Bronchial epithelial cell (primary cell): ENCODE measurements around the gene MAP2K7. TPM values are rescaled to one million over a fixed set of nuclear protein-coding genes. Genes with fewer than 3 reads are reported as not detected.

Experiments
- DNase-seq: peaks from one replicate; pipeline ENCODE4 v3.0.0-alpha.2; 2010; ENCODE audit warnings: low read depth
- FAIRE-seq: peaks from 2 replicates; lab custom pipeline; 2011; peaks lifted over from hg19 to GRCh38; lab: Jason Lieb, UNC
- H3K27me3 ChIP-seq: 2 replicates; pipeline ENCODE4 v1.5.1; 2011; ENCODE audit warnings: low read length; ENCODE audit not compliant: control insufficient read depth, insufficient read depth
- H3K36me3 ChIP-seq: 2 replicates; pipeline ENCODE4 v1.5.1; 2011; ENCODE audit warnings: low read length; ENCODE audit not compliant: control insufficient read depth, insufficient read depth
- H3K4me3 ChIP-seq: 2 replicates; pipeline ENCODE4 v1.5.1; 2011; ENCODE audit warnings: mild to moderate bottlenecking, low read depth, low read length, control low read depth
- CTCF ChIP-seq: IDR thresholded peaks from 2 replicates; pipeline ENCODE4 v1.5.1; 2011; ENCODE audit warnings: mild to moderate bottlenecking, moderate library complexity, low read length, control low read depth, inconsistent platforms; ENCODE audit not compliant: insufficient read depth, severe bottlenecking
- total RNA-seq: library from RNA; depleted of rRNA; stranded (reverse); fragments of >200 nt; gene quantifications from 2 replicates; pipeline ENCODE4 v1.2.1, GENCODE V29; 2014

MAP2K7 gene
- total RNA-seq, 1 donor from 2014 or later: 10.0 TPM

GRCh38 chr19:7879836-7880235 is 23.8 kb upstream of the MAP2K7 start:
- FAIRE-seq: no peak

GRCh38 chr19:7881910-7882309 is 21.8 kb upstream of the MAP2K7 start:
- H3K4me3 ChIP-seq: no peak overlapping the region
- no peak for TF ChIP-seq CTCF
- H3K27me3 ChIP-seq: no peaks in the 10 kb centered on the region
- no peak for DNase-seq
- no peaks in the 10 kb centered on the region for H3K36me3 ChIP-seq
- FAIRE-seq: no peak

More at GRCh38 chr19:7879836-7880235, 23.8 kb upstream of the MAP2K7 start:
- Histone ChIP-seq H3K27me3 (peaks cover under 1% of the 10 kb centered on the region), H3K36me3 (no peaks in the 10 kb centered on the region), H3K4me3 (no peak overlapping the region)
- no peak for TF ChIP-seq CTCF
- no peak for DNase-seq

- DNase-seq (no peak), FAIRE-seq (no peak)
- H3K36me3 ChIP-seq: no peaks in the 10 kb centered on the region
- no peak overlapping the region for H3K4me3 ChIP-seq
- no peaks in the 10 kb centered on the region for H3K27me3 ChIP-seq
- no peak for TF ChIP-seq CTCF
These were observed 20.6 kb upstream of the MAP2K7 start for GRCh38 chr19:7883105-7883504.

GRCh38 chr19:7883796-7884570 is 19.7 kb upstream of the MAP2K7 start:
- FAIRE-seq (no peak), DNase-seq (no peak)
- no peak for TF ChIP-seq CTCF
- no peaks in the 10 kb centered on the region for H3K27me3 ChIP-seq
- H3K4me3 ChIP-seq: no peak overlapping the region
- H3K36me3 ChIP-seq: no peaks in the 10 kb centered on the region

- Histone ChIP-seq H3K27me3 (no peaks in the 10 kb centered on the region), H3K4me3 (no peak overlapping the region), H3K36me3 (no peaks in the 10 kb centered on the region)
- DNase-seq (no peak), FAIRE-seq (no peak)
- TF ChIP-seq CTCF: no peak
These were observed 17.9 kb upstream of the MAP2K7 start for GRCh38 chr19:7885818-7886217.
